ENCODE measurements around the gene OXER1. TPM values are rescaled to one million over a fixed set of nuclear protein-coding genes. Genes with fewer than 3 reads are reported as not detected.
"Not testable (repeated sequence)": the region's sequence is repeated elsewhere in the genome, so short reads cannot be mapped to it uniquely, and the experiment has no call there.

OXER1 gene
- total RNA-seq, 4 donors from 2014 or later: 1.9 to 5.4 TPM; not detected in 2

- Histone ChIP-seq H3K4me1 (no peaks in the 10 kb centered on the region), H3K9me3 (no peaks in the 10 kb centered on the region), H3K27me3 (no peaks in the 10 kb centered on the region), H3K4me3 (no peak overlapping the region), H3K36me3 (no peaks in the 10 kb centered on the region), H3K27ac (no peak overlapping the region)
- TF ChIP-seq POLR2A (IDR thresholded peaks at IDR 0.05) (no peak), CTCF (IDR thresholded peaks at IDR 0.05) (no peak)
- intact Hi-C loops (cut with DNase I; ENCODE audit: low total_unique reads): no loop called here
- no peak for DNase-seq
These were observed 20.9 kb downstream of the OXER1 start for GRCh38 chr2:42742740-42743658.

DNA sequence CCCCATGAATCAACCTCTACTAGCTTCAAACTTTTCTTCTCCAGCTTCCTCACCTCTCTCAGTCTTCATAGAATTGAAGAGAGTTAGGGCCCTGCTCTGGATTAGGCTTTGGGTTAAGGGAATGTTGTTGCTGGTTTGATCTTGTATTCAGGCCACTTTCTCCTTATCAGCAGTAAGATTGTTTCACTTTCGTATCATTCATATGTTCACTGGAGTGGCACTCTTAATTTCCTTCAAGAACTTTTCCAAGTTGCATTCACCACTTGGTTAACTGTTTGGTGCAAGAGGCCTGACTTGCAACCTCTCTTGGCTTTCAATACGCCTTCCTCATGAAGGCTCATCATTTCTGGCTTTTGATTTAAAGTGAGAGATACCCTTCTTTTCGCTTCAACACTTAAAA is 22.8 kb downstream of the OXER1 start:
- no peaks in the 10 kb centered on the region for H3K4me1 ChIP-seq
- H3K27ac ChIP-seq: no peak overlapping the region
- no peaks in the 10 kb centered on the region for H3K36me3 ChIP-seq
- no peak overlapping the region for H3K4me3 ChIP-seq
- no peak for TF ChIP-seq CTCF (IDR thresholded peaks at IDR 0.05)
- DNase-seq: no peak
- H3K27me3 ChIP-seq: no peaks in the 10 kb centered on the region
- no peaks in the 10 kb centered on the region for H3K9me3 ChIP-seq
- intact Hi-C loops (cut with DNase I; ENCODE audit: low total_unique reads): no loop called here

DNA sequence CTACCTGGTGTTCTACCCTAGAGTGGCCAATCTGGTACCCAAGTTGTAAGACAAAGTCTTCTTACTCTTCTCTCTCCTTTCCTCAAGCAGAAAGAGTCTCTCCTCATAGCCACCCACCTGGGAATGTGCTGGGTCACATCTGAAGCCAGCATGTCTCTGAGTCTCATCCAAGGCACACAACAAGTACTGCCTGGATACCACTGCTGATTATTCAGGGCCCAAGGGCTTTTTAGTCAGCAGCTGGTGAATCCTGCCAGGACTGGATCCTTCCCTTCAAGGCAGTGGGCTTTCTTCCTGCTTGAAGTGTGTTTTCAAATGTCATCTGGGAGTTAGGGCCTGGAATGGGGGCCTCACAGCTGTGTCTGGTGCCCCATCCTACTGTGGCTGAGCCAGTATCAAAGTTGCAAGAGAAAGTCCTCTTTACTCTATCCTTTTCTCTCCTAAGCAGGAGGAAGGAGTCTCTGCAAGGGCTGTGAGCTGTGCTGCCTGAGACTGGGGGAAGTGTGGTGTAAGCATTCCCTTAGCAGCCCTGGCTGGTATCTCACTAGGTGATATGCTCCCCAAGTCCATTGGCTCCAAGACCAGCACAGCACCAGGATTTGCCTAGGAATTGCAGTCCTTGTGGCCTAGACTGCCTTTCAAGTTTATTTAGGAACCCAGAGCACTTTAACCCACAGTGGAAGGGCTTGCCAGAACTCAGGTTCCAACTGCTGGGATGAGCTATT is 27.2 kb downstream of the OXER1 start:
- no peak for DNase-seq
- Histone ChIP-seq H3K4me3 (no peak overlapping the region), H3K4me1 (no peaks in the 10 kb centered on the region), H3K36me3 (no peaks in the 10 kb centered on the region), H3K27me3 (no peaks in the 10 kb centered on the region), H3K27ac (no peak overlapping the region), H3K9me3 (no peaks in the 10 kb centered on the region)
- no peak for TF ChIP-seq POLR2A (IDR thresholded peaks at IDR 0.05)
- TF ChIP-seq CTCF (IDR thresholded peaks at IDR 0.05): no peak
- intact Hi-C loops (cut with DNase I; ENCODE audit: low total_unique reads): no loop called here

DNA sequence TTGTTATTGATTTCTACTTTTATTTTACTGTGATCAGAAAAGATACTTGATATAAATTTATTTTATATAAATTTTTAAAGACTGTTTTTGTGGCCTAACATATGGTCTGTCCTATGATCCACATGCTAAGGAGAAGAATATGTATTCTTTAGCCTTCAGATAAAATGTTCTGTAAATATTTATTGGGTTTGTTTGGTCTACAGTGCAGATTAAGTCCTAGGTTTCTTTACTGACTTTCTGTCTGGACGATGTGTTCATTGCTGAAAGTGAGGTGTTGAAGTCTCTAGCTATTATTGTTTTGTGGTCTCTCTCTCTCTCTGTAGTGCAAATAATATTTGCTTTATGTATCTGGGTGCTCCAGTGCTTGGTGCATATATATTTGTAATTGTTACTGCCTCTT is 30.1 kb downstream of the OXER1 start:
- Histone ChIP-seq H3K4me3 (no peak overlapping the region), H3K27ac (no peak overlapping the region), H3K27me3 (no peaks in the 10 kb centered on the region), H3K9me3 (peaks cover 0 to 3% of the 10 kb centered on the region in 2 donors), H3K36me3 (no peaks in the 10 kb centered on the region), H3K4me1 (no peaks in the 10 kb centered on the region)
- no peak for TF ChIP-seq POLR2A (IDR thresholded peaks at IDR 0.05)
- TF ChIP-seq CTCF (IDR thresholded peaks at IDR 0.05): no peak
- intact Hi-C loops (cut with DNase I; ENCODE audit: low total_unique reads): no loop called here
- DNase-seq: no peak

DNA sequence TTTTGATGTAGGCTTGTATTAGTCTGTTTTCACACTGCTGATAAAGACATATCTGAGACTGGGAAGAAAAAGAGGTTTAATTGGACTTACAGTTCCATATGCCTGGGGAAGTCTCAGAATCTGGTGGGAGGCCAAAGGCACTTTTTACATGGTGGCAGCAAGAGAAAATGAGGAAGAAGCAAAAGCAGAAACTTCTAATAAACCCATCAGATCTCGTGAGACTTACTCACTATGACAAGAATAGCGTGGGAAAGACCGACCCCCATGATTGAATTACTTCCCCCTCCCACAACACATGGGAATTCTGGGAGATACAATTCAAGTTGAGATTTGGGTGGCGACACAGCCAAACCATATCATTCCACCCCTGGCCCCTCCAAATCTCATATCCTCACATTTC is 32.6 kb downstream of the OXER1 start:
- H3K4me3 ChIP-seq; H3K4me1 ChIP-seq; H3K27ac ChIP-seq; H3K27me3 ChIP-seq; DNase-seq; intact Hi-C loops (cut with DNase I; ENCODE audit: low total_unique reads); H3K9me3 ChIP-seq; H3K36me3 ChIP-seq: not testable (repeated sequence)
